ENCODE measurements around the gene TPRX1.

DNA sequence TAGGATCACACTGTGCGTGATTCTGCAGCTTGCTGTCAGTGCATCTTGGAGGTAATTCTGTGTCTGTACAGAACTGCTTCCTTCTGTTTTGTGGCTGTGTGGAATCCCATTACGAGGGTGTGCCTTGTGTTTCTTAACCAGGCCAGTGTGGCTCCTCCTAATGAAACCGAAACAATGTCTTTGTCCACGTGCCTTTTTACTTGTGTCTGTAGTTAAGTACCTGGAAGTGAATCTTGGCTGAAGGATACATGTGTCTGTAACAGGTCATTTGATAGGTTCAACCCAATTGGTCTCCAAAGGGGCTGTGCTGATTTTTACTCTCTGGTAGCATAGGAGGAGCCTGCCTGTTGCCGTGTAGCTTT, 45.9 kb downstream of the TPRX1 start:
- TF ChIP-seq BACH2 (CRISPR knock-in tag; IDR thresholded peaks at IDR 0.05; ENCODE audit: borderline replicate concordance) (no peak), ZNF8 (CRISPR knock-in tag; IDR thresholded peaks at IDR 0.05) (no peak), ZNF70 (CRISPR knock-in tag; IDR thresholded peaks at IDR 0.05) (no peak), CSDC2 (CRISPR knock-in tag; IDR thresholded peaks at IDR 0.05) (no peak), ISL1 (CRISPR knock-in tag; IDR thresholded peaks at IDR 0.05) (no peak), SNAI2 (CRISPR knock-in tag; IDR thresholded peaks at IDR 0.05) (no peak), TOX (CRISPR knock-in tag; IDR thresholded peaks at IDR 0.05; ENCODE audit: borderline replicate concordance) (no peak), ZC3H10 (CRISPR knock-in tag; IDR thresholded peaks at IDR 0.05) (no peak), TCF4 (CRISPR knock-in tag; IDR thresholded peaks at IDR 0.05; ENCODE audit: borderline replicate concordance) (no peak), ZFP30 (CRISPR knock-in tag; IDR thresholded peaks at IDR 0.05) (no peak), OSR1 (CRISPR knock-in tag; IDR thresholded peaks at IDR 0.05) (no peak)
- TF ChIP-seq, protein P1, sequence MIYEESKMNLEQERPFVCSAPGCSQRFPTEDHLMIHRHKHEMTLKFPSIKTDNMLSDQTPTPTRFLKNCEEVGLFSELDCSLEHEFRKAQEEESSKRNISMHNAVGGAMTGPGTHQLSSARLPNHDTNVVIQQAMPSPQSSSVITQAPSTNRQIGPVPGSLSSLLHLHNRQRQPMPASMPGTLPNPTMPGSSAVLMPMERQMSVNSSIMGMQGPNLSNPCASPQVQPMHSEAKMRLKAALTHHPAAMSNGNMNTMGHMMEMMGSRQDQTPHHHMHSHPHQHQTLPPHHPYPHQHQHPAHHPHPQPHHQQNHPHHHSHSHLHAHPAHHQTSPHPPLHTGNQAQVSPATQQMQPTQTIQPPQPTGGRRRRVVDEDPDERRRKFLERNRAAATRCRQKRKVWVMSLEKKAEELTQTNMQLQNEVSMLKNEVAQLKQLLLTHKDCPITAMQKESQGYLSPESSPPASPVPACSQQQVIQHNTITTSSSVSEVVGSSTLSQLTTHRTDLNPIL (CRISPR knock-in tag; IDR thresholded peaks at IDR 0.05; ENCODE audit: low read depth), result no peak
- TF ChIP-seq, protein P2, sequence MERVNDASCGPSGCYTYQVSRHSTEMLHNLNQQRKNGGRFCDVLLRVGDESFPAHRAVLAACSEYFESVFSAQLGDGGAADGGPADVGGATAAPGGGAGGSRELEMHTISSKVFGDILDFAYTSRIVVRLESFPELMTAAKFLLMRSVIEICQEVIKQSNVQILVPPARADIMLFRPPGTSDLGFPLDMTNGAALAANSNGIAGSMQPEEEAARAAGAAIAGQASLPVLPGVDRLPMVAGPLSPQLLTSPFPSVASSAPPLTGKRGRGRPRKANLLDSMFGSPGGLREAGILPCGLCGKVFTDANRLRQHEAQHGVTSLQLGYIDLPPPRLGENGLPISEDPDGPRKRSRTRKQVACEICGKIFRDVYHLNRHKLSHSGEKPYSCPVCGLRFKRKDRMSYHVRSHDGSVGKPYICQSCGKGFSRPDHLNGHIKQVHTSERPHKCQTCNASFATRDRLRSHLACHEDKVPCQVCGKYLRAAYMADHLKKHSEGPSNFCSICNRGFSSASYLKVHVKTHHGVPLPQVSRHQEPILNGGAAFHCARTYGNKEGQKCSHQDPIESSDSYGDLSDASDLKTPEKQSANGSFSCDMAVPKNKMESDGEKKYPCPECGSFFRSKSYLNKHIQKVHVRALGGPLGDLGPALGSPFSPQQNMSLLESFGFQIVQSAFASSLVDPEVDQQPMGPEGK (CRISPR knock-in tag; IDR thresholded peaks at IDR 0.05; ENCODE audit: borderline replicate concordance), result no peak

All from SK-N-SH treated with all-trans-retinoic acid at 6 μM for 48 hours (cell line).